M059J (cell line): Measurements from ENCODE around the gene C16orf92. TPM values are rescaled to one million over a fixed set of nuclear protein-coding genes. Genes with fewer than 3 reads are reported as not detected.

ENCODE experiments used
- DNase-seq: peaks from one replicate; pipeline ENCODE4 v3.0.0-alpha.2; 2012; ENCODE audit warnings: low read depth
- total RNA-seq: library from RNA; depleted of rRNA; stranded (reverse); fragments of >200 nt; shearing (Covaris generic); gene quantifications from 2 replicates; pipeline ENCODE4 v1.2.3, GENCODE V29; 2014; rRNA removed

Gene C16orf92
- total RNA-seq, 1 experiment from 2014 or later: not detected

- DNase-seq: no peak
Measured at GRCh38 chr16:30060836-30061554, 38.0 kb downstream of the C16orf92 start.

- no peak for DNase-seq
Measured at GRCh38 chr16:30063278-30063892, 40.4 kb downstream of the C16orf92 start.

DNA sequence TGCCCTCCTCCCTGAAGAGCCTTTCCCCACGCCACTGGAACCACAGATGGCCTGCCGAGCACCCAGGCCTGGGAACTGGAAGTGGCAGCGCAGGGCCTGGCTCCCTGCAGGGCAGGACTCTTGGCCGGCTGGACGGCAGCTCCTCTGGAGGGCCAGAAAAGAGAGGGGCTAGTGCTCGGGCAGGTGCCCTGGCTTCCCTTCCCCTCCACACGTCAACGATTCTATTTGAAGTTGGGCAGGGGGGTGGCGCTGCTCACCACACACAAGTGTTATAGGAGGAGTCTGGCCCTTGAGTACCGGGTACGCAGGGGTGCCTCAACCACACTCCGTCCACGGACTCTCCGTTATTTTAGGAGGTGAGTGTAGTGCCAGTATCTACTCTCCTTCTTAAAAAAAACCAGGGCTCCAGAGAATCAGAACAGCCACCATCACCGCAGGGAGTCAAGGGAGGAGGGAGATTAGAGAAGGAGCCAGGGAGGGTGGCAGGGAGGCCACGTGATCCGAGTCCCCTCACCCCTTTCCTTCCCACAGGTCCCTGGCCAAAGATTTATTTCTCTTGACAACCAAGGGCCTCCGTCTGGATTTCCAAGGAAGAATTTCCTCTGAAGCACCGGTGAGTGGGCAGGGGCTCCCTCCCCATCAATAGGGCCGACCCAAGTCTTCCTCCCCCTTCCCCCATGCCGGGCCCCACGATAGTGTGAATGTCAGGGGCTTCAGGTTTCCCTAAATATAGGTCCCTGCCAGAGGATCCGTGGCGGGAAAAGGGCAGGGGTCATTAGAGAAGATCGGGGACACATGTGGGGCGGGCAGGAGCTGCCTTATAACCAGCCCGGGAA is 41.1 kb downstream of the C16orf92 start:
- peak; percentile 41 for DNase-seq

- DNase-seq: no peak
Measured at GRCh38 chr16:30064729-30065101, 41.7 kb downstream of the C16orf92 start.

DNA sequence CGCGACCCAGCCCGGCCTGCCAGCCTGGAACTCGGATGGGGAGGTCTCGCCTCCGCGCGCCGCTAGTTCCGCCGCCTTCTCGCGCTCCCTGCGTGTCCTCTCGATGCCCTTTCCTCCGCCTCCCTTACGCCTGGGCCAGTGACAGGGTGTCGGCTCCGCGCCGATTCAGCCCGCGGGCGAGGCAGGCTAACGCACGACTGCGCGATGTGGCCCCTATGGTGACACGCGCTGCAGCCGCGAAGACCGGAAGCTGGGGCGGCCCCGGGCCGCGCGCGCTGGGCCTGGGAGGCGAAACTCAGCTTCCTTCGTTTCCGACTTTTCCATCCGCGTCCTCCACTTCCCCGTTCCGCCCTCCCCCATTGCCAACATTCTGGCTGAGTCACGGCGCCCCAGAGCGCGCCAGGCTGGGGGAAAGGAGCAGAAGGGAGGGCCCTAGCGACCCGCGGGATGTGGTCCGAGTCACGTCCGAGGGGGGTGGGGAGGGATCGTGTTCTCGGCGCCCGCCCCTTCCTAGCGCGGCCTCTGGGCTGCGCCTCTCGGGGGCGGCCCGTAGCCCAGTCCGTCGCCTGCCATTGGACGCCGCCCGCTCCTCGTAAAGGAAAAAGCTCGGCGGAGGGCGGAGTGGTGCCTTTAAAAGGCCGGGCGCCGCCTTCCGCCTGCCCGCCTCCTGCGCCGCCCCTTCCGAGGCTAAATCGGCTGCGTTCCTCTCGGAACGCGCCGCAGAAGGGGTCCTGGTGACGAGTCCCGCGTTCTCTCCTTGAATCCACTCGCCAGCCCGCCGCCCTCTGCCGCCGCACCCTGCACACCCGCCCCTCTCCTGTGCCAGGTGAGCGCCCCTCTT is 42.3 kb downstream of the C16orf92 start, which contains the start of gene ALDOA:
Gene ALDOA, plus strand, starts transcription at position 659 of the 841 bp plus-strand sequence. CDS start 1,138 bp downstream, outside the sequence.
- peak; percentile 99 for DNase-seq

- DNase-seq: peak; percentile 61
Measured at GRCh38 chr16:30065943-30066760, 43.2 kb downstream of the C16orf92 start.

DNA sequence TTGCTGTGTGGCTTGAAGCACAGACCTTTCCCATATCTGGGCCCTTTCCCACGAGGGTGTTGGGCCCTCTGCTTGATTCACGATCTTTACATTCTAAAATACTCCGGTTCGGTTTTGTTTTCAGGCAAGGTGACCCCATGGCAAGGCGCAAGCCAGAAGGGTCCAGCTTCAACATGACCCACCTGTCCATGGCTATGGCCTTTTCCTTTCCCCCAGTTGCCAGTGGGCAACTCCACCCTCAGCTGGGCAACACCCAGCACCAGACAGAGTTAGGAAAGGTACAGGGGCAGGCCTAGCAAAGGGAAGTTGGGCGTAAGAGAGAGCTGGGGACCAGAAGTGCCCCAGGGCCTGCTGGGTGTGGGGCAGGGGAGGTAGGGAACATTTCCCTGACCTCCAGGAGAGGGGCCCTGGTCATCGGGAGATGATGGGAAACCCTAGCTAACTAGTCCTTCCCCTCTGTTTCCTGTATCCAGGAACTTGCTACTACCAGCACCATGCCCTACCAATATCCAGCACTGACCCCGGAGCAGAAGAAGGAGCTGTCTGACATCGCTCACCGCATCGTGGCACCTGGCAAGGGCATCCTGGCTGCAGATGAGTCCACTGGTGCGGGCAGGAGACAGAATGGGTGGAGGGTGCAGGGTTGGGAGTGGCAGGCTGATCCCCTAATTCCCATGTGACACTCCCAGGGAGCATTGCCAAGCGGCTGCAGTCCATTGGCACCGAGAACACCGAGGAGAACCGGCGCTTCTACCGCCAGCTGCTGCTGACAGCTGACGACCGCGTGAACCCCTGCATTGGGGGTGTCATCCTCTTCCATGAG is 44.0 kb downstream of the C16orf92 start:
- no peak for DNase-seq

DNA sequence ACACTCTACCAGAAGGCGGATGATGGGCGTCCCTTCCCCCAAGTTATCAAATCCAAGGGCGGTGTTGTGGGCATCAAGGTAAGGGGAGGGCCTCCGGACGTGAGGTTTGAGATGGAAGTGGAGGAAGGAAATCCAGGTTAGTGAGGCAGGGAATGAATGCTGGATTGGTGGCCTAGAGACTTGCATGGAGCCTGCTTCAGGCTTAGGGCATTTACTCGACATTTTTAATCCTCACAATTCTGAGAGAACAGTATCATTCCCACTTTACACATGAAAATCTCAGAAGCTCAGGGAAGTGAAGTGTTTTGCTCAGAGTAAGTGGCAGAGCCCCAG is 44.6 kb downstream of the C16orf92 start:
- no peak for DNase-seq

DNA sequence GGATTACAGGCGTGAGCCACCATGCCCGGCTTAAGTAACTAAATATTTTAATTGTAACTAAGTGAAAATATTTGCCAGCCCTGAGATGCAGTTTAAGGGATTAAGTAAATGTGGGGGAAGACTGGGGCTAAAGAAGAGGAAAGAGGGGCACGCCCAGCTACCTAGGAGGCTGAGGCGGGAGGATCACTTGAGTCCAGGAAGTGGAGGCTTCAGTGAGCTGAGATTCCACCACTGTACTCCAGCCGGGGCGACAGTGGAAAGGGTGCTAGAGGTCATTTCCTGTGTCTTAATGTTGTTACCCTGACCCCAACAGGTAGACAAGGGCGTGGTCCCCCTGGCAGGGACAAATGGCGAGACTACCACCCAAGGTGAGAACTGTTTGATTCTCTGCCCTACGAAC is 45.3 kb downstream of the C16orf92 start:
- DNase-seq: no peak

GRCh38 chr16:30068750-30069610 is 46.0 kb downstream of the C16orf92 start:
- no peak for DNase-seq

DNA sequence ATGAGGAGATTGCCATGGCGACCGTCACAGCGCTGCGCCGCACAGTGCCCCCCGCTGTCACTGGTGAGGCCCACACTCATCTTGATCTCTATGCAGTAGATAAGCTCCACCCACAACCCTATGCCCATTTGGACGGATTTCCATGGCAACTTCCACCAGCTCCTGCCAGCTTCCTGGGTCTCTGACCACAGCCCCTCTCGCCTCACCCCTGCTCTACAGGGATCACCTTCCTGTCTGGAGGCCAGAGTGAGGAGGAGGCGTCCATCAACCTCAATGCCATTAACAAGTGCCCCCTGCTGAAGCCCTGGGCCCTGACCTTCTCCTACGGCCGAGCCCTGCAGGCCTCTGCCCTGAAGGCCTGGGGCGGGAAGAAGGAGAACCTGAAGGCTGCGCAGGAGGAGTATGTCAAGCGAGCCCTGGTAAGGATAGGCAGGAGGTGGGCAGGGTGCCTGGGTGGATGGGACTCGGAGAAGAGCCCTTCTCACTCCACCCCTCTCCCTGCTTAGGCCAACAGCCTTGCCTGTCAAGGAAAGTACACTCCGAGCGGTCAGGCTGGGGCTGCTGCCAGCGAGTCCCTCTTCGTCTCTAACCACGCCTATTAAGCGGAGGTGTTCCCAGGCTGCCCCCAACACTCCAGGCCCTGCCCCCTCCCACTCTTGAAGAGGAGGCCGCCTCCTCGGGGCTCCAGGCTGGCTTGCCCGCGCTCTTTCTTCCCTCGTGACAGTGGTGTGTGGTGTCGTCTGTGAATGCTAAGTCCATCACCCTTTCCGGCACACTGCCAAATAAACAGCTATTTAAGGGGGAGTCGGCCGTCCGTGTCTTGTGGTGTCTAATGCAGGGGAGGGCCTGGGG is 46.8 kb downstream of the C16orf92 start:
- no peak for DNase-seq

DNA sequence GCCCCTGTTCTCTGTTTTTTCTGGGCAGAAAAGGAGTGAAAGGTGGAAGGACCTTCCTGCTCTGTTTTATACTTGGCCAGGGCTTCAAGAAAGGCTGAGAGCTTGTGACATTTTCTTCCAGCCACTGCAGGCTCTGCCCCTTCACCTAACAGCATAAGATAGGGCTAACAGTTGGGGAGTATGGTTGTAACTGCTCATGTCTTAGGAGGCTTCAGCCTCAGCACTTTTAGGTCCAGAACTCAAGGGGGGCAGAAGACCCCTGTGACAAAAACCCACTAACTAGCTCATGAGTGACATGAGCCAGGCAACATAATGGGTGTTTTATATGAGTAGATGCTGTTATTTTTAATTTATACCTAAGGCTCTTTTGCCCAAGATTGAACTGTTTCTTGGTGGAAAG is 47.5 kb downstream of the C16orf92 start:
- DNase-seq: no peak

Other genes with a start within 250 kb of the C16orf92 start
- gene ZG16, start 244.9 kb upstream of the C16orf92 start, total RNA-seq: not detected in 2 replicates
- gene KIF22, start 232.4 kb upstream of the C16orf92 start, total RNA-seq: 68.6 and 79.0 TPM in 2 replicates
- 127 and 223 TPM in 2 replicates for gene MAZ, start 216.7 kb upstream of the C16orf92 start, total RNA-seq
- gene PRRT2, start 211.0 kb upstream of the C16orf92 start, total RNA-seq: 0.20 and 0.94 TPM in 2 replicates
- 45.4 and 58.2 TPM in 2 replicates for gene PAGR1, start 207.0 kb upstream of the C16orf92 start, total RNA-seq
- 112 and 186 TPM in 2 replicates for gene MVP, start 202.7 kb upstream of the C16orf92 start, total RNA-seq
- 90.7 and 103 TPM in 2 replicates for gene CDIPT, start 160.0 kb upstream of the C16orf92 start, total RNA-seq
- 16.7 and 38.3 TPM in 2 replicates for gene SEZ6L2, start 123.6 kb upstream of the C16orf92 start, total RNA-seq
- 12.1 and 16.1 TPM in 2 replicates for gene ASPHD1, start 122.7 kb upstream of the C16orf92 start, total RNA-seq
- 11.3 and 16.8 TPM in 2 replicates for gene KCTD13, start 97.0 kb upstream of the C16orf92 start, total RNA-seq
- 86.9 and 110 TPM in 2 replicates for gene TMEM219, start 61.1 kb upstream of the C16orf92 start, total RNA-seq
- gene TAOK2, start 49.3 kb upstream of the C16orf92 start, total RNA-seq: 24.1 and 47.4 TPM in 2 replicates
- 17.1 and 19.0 TPM in 2 replicates for gene HIRIP3, start 27.6 kb upstream of the C16orf92 start, total RNA-seq
- 122 and 187 TPM in 2 replicates for gene INO80E, start 27.0 kb upstream of the C16orf92 start, total RNA-seq
- gene DOC2A, start 12.2 kb upstream of the C16orf92 start, total RNA-seq: 0.52 and 0.62 TPM in 2 replicates
- gene TLCD3B, start 8.1 kb downstream of the C16orf92 start, total RNA-seq: 0.42 TPM in 1 of 2 replicates, not detected in the other
- gene ALDOA, start 42.6 kb downstream of the C16orf92 start, total RNA-seq: 3,016 and 3,039 TPM in 2 replicates
- 143 and 169 TPM in 2 replicates for gene PPP4C, start 52.8 kb downstream of the C16orf92 start, total RNA-seq
- 0.39 TPM in 1 of 2 replicates, not detected in the other for gene TBX6, start 68.7 kb downstream of the C16orf92 start, total RNA-seq
- gene YPEL3, start 73.0 kb downstream of the C16orf92 start, total RNA-seq: 6.0 and 23.1 TPM in 2 replicates
- 0.52 and 1.8 TPM in 2 replicates for gene GDPD3, start 90.3 kb downstream of the C16orf92 start, total RNA-seq
- gene MAPK3, start 100.0 kb downstream of the C16orf92 start, total RNA-seq: 38.7 and 42.5 TPM in 2 replicates
- gene CORO1A, start 160.4 kb downstream of the C16orf92 start, total RNA-seq: 7.6 and 8.0 TPM in 2 replicates
- gene BOLA2B, start 170.5 kb downstream of the C16orf92 start, total RNA-seq: 397 and 526 TPM in 2 replicates
- 46.2 and 48.2 TPM in 2 replicates for gene SLX1A, start 170.7 kb downstream of the C16orf92 start, total RNA-seq
- 1.5 and 2.6 TPM in 2 replicates for gene SULT1A3, start 176.1 kb downstream of the C16orf92 start, total RNA-seq
- gene NPIPB13, start 225.3 kb downstream of the C16orf92 start, total RNA-seq: 0.42 and 0.71 TPM in 2 replicates